Activated CD8-positive, alpha-beta T cell treated with anti-CD3 and anti-CD28 coated beads for 36 hours (primary cell): ENCODE data around the gene XXYLT1. TPM values are rescaled to one million over a fixed set of nuclear protein-coding genes. Genes with fewer than 3 reads are reported as not detected.
A peak's percentile ranks its signal among the peaks of the same experiment; 100 is the strongest.

Source experiments
- ATAC-seq: fragments of 200-7000 bp; cut with Tn5 transposase; one replicate; pipeline ENCODE4 v1.10.0; 2021; ENCODE audit warnings: mild to moderate bottlenecking, moderate library complexity
- CTCF ChIA-PET: fragments of 350-600 bp; sonication (Branson Sonifier 250); formaldehyde crosslinking; loops from one replicate; lab custom pipeline; 2021; ENCODE audit warnings: antibody characterized with exemption; lab: Charles Lee
- POLR2A ChIA-PET: fragments of 350-600 bp; sonication (Branson Sonifier 250); formaldehyde crosslinking; loops from one replicate; lab custom pipeline; 2021; ENCODE audit warnings: antibody characterized with exemption; lab: Charles Lee
- DNase-seq: peaks from one replicate; pipeline ENCODE4 v3.0.0-alpha.2; 2020
- H3K27ac Mint-ChIP-seq: one replicate; pipeline ENCODE4 v1.8.0; 2021; ENCODE audit warnings: mild to moderate bottlenecking, mixed read lengths
- H3K27me3 Mint-ChIP-seq: one replicate; pipeline ENCODE4 v1.8.0; 2021; ENCODE audit warnings: mixed read lengths
- H3K36me3 Mint-ChIP-seq: one replicate; pipeline ENCODE4 v1.8.0; 2021; ENCODE audit warnings: low read depth, mixed read lengths
- H3K4me1 Mint-ChIP-seq: one replicate; pipeline ENCODE4 v1.8.0; 2021; ENCODE audit warnings: low read depth, mixed read lengths
- H3K4me3 Mint-ChIP-seq: one replicate; pipeline ENCODE4 v1.8.0; 2021; ENCODE audit warnings: mild to moderate bottlenecking, moderate library complexity, mixed read lengths
- H3K9me3 Mint-ChIP-seq: one replicate; pipeline ENCODE4 v1.8.0; 2021; ENCODE audit warnings: mixed read lengths
- CTCF ChIP-seq: fragments of 200-600 bp; IDR thresholded peaks from one replicate; pipeline ENCODE4 v1.8.0; 2022; ENCODE audit warnings: antibody characterized with exemption, mild to moderate bottlenecking
- intact Hi-C: fragments of 100-400 bp; cut with micrococcal nuclease; formaldehyde crosslinking; loops from one replicate; pipeline ENCODE4 v1.10.0; 2022
- total RNA-seq, 2 experiments: library from RNA; stranded (reverse); gene quantifications; one replicate each; pipeline ENCODE4 v1.2.3, GENCODE V29; 2021

Gene XXYLT1
- total RNA-seq, 2 experiments from 2014 or later = 8.4 to 9.6 TPM

- Mint-ChIP-seq H3K36me3 (no peaks in the 10 kb centered on the region), H3K4me1 (peaks cover 7% of the 10 kb centered on the region), H3K9me3 (no peaks in the 10 kb centered on the region), H3K27ac (no peak overlapping the region), H3K4me3 (no peak overlapping the region), H3K27me3 (no peaks in the 10 kb centered on the region)
- ATAC-seq (no peak), DNase-seq (no peak)
- ChIA-PET POLR2A (interaction anchor here (1.0 kb wide), 1 partner anchor 433 kb away, joined by 3 read pairs; no protein-coding TSS in a partner anchor), CTCF (interaction anchor here (0.9 to 1.5 kb wide), 3 partner anchors 108 to 130 kb away, joined by 3 to 4 read pairs (median 3); no protein-coding TSS in a partner anchor)
- intact Hi-C loops = no loop called here
- no peak for TF ChIP-seq CTCF
Observed at GRCh38 chr3:195119461-195120266, 151.3 kb downstream of the XXYLT1 start.

- TF ChIP-seq CTCF = no peak
- POLR2A ChIA-PET = interaction anchor here (1.0 kb wide), 1 partner anchor 432 kb away, joined by 3 read pairs; no protein-coding TSS in a partner anchor
- intact Hi-C loops = no loop called here
- CTCF ChIA-PET = interaction anchor here (0.9 to 1.5 kb wide), 4 partner anchors 12 to 131 kb away, joined by 3 to 4 read pairs (median 3); no protein-coding TSS in a partner anchor
- Mint-ChIP-seq H3K9me3 (no peaks in the 10 kb centered on the region), H3K4me3 (no peak overlapping the region), H3K27me3 (no peaks in the 10 kb centered on the region), H3K27ac (no peak overlapping the region), H3K4me1 (peaks cover 7% of the 10 kb centered on the region), H3K36me3 (no peaks in the 10 kb centered on the region)
- ATAC-seq = no peak
- DNase-seq = no peak
Observed at GRCh38 chr3:195118671-195119070, 152.3 kb downstream of the XXYLT1 start.

GRCh38 chr3:195117978-195118581, 152.9 kb downstream of the XXYLT1 start:
- ATAC-seq (peak; percentile 70), DNase-seq (no peak)
- ChIA-PET POLR2A (interaction anchor here (1.0 kb wide), 1 partner anchor 431 kb away, joined by 3 read pairs; no protein-coding TSS in a partner anchor), CTCF (interaction anchor here (1.2 to 1.5 kb wide), 2 partner anchors 11 to 116 kb away, joined by 3 to 4 read pairs; no protein-coding TSS in a partner anchor)
- H3K27me3 Mint-ChIP-seq = no peaks in the 10 kb centered on the region
- H3K4me1 Mint-ChIP-seq = peaks cover 7% of the 10 kb centered on the region
- H3K9me3 Mint-ChIP-seq = no peaks in the 10 kb centered on the region
- no peaks in the 10 kb centered on the region for H3K36me3 Mint-ChIP-seq
- no peak overlapping the region for H3K27ac Mint-ChIP-seq
- no peak for TF ChIP-seq CTCF
- intact Hi-C loops = no loop called here
- no peak overlapping the region for H3K4me3 Mint-ChIP-seq

GRCh38 chr3:195116407-195117185, 154.4 kb downstream of the XXYLT1 start:
- ChIA-PET POLR2A (no interaction called here), CTCF (interaction anchor here (1.1 to 2.4 kb wide), 3 partner anchors 10 to 434 kb away, joined by 3 to 12 read pairs (median 4); no protein-coding TSS in a partner anchor)
- TF ChIP-seq CTCF = no peak
- intact Hi-C loops = no loop called here
- Mint-ChIP-seq H3K27me3 (no peaks in the 10 kb centered on the region), H3K27ac (no peak overlapping the region), H3K4me3 (no peak overlapping the region), H3K36me3 (no peaks in the 10 kb centered on the region), H3K4me1 (peaks cover 7% of the 10 kb centered on the region), H3K9me3 (no peaks in the 10 kb centered on the region)
- ATAC-seq (no peak), DNase-seq (no peak)
